ENCODE results near the gene CPLX1. TPM values are rescaled to one million over a fixed set of nuclear protein-coding genes. Genes with fewer than 3 reads are reported as not detected.

CPLX1 gene
- total RNA-seq, 2 donors from 2014 or later: 1.0 to 1.9 TPM

- Mint-ChIP-seq H3K27me3 (ENCODE audit: insufficient read depth) (peaks cover 20% of the 10 kb centered on the region), H3K36me3 (ENCODE audit: low read depth) (no peaks in the 10 kb centered on the region), H3K4me1 (peaks cover 2% of the 10 kb centered on the region), H3K9me3 (peaks cover 11% of the 10 kb centered on the region), H3K4me3 (no peak overlapping the region), H3K27ac (no peak overlapping the region)
- 90 to 93% methylated on average over 4 to 9 of the region's 9 CpGs for WGBS, 2 experiments (ENCODE audit: insufficient coverage in 1 of 2, insufficient read length in 1 of 2)
- no peak for DNase-seq
- no peak for TF ChIP-seq CTCF (conservative IDR thresholded peaks at IDR 0.05)
- peaks cover 14% of the 10 kb centered on the region for H3K27me3 ChIP-seq (ENCODE audit: control insufficient read depth, insufficient read depth, low read length, poor library complexity, severe bottlenecking)
- no peaks in the 10 kb centered on the region for H3K4me1 ChIP-seq (ENCODE audit: control insufficient read depth, insufficient read depth, low read length)
- H3K27ac ChIP-seq (ENCODE audit: low read depth, low read length): no peak overlapping the region
- no peak overlapping the region for H3K9ac ChIP-seq (ENCODE audit: extremely low read depth, low read length, poor library complexity, severe bottlenecking)
- H3K9me3 ChIP-seq (ENCODE audit: control insufficient read depth, low read length): peaks cover 3% of the 10 kb centered on the region
- H3K4me3 ChIP-seq (ENCODE audit: low read length): no peak overlapping the region
- no peaks in the 10 kb centered on the region for H3K36me3 ChIP-seq (ENCODE audit: control insufficient read depth, insufficient read depth, low read length)
Measured at GRCh38 chr4:832536-832935, 6.6 kb upstream of the CPLX1 start.

- Histone ChIP-seq H3K9ac (ENCODE audit: extremely low read depth, low read length, poor library complexity, severe bottlenecking) (no peak overlapping the region), H3K4me1 (ENCODE audit: control insufficient read depth, insufficient read depth, low read length) (no peaks in the 10 kb centered on the region), H3K27me3 (ENCODE audit: control insufficient read depth, insufficient read depth, low read length, poor library complexity, severe bottlenecking) (peaks cover 18% of the 10 kb centered on the region), H3K27ac (ENCODE audit: low read depth, low read length) (no peak overlapping the region), H3K9me3 (ENCODE audit: control insufficient read depth, low read length) (no peaks in the 10 kb centered on the region), H3K36me3 (ENCODE audit: control insufficient read depth, insufficient read depth, low read length) (no peaks in the 10 kb centered on the region), H3K4me3 (ENCODE audit: low read length) (no peak overlapping the region)
- no peak for TF ChIP-seq CTCF (conservative IDR thresholded peaks at IDR 0.05)
- Mint-ChIP-seq H3K4me3 (no peak overlapping the region), H3K9me3 (peaks cover 6% of the 10 kb centered on the region), H3K27ac (no peak overlapping the region), H3K27me3 (ENCODE audit: insufficient read depth) (peaks cover 24% of the 10 kb centered on the region), H3K36me3 (ENCODE audit: low read depth) (no peaks in the 10 kb centered on the region), H3K4me1 (peaks cover 2% of the 10 kb centered on the region)
- WGBS, 2 experiments (ENCODE audit: insufficient coverage in 1 of 2, insufficient read length in 1 of 2): 87 to 88% methylated on average over 3 to 7 of the region's 7 CpGs
- DNase-seq: no peak
Measured at GRCh38 chr4:832108-832507, 6.2 kb upstream of the CPLX1 start.

GRCh38 chr4:831483-831805 lies 5.5 kb upstream of the CPLX1 start:
- Histone ChIP-seq H3K36me3 (ENCODE audit: control insufficient read depth, insufficient read depth, low read length) (no peaks in the 10 kb centered on the region), H3K9ac (ENCODE audit: extremely low read depth, low read length, poor library complexity, severe bottlenecking) (no peak overlapping the region), H3K9me3 (ENCODE audit: control insufficient read depth, low read length) (no peaks in the 10 kb centered on the region), H3K27ac (ENCODE audit: low read depth, low read length) (no peak overlapping the region), H3K27me3 (ENCODE audit: control insufficient read depth, insufficient read depth, low read length, poor library complexity, severe bottlenecking) (peaks cover 23% of the 10 kb centered on the region), H3K4me1 (ENCODE audit: control insufficient read depth, insufficient read depth, low read length) (no peaks in the 10 kb centered on the region), H3K4me3 (ENCODE audit: low read length) (no peak overlapping the region)
- 0 to 55% methylated on average over 1 to 3 of the region's 3 CpGs for WGBS, 2 experiments (ENCODE audit: insufficient coverage in 1 of 2, insufficient read length in 1 of 2)
- H3K9me3 Mint-ChIP-seq: peaks cover 4% of the 10 kb centered on the region
- no peak overlapping the region for H3K4me3 Mint-ChIP-seq
- TF ChIP-seq CTCF (conservative IDR thresholded peaks at IDR 0.05): no peak
- peak; percentile 30 for DNase-seq
- H3K36me3 Mint-ChIP-seq (ENCODE audit: low read depth): no peaks in the 10 kb centered on the region
- no peak overlapping the region for H3K27ac Mint-ChIP-seq
- peaks cover 29% of the 10 kb centered on the region for H3K27me3 Mint-ChIP-seq (ENCODE audit: insufficient read depth)
- peaks cover 2% of the 10 kb centered on the region for H3K4me1 Mint-ChIP-seq
